ENCODE measurements around the gene KCNC4.

GRCh38 chr1:110242731-110243130 is 32.6 kb downstream of the KCNC4 start:
- no peak for TF ChIP-seq CTCF (conservative IDR thresholded peaks at IDR 0.05; ENCODE audit: low read depth, low read length)
- no peak for TF ChIP-seq EZH2 (IDR thresholded peaks at IDR 0.05; ENCODE audit: borderline replicate concordance, low read depth, low read length, poor library complexity, severe bottlenecking)
